Aorta (tissue), 5 donors: ENCODE data around the gene EDEM3. TPM values are rescaled to one million over a fixed set of nuclear protein-coding genes. Genes with fewer than 3 reads are reported as not detected.

ENCODE experiments used
- ATAC-seq: fragments of 200-7000 bp; cut with Tn5 transposase; one replicate; pipeline ENCODE4 v1.9.1; 2022; ENCODE audit warnings: moderate library complexity; ENCODE audit not compliant: low FRiP score
- DNase-seq, 2 donors: peaks; one replicate each; pipeline ENCODE4 v3.0.0-alpha.2; 2020
- H3K27ac ChIP-seq, 2 donors: one replicate each; pipeline ENCODE4 v1.5.1; 2013; ENCODE audit warnings: low read length in 2 of 2, mild to moderate bottlenecking in 2 of 2, moderate library complexity in 2 of 2, control low read depth in 1 of 2, inconsistent platforms in 1 of 2, low read depth in 1 of 2
- H3K27me3 ChIP-seq, 2 donors: one replicate each; pipeline ENCODE4 v1.6.1; 2013; ENCODE audit warnings: control low read depth in 1 of 2, low read length in 1 of 2, mild to moderate bottlenecking in 1 of 2, moderate library complexity in 1 of 2; ENCODE audit not compliant: insufficient read depth in 2 of 2, control insufficient read depth in 1 of 2
- H3K36me3 ChIP-seq, 2 donors: one replicate each; pipeline ENCODE4 v1.6.1; 2013; ENCODE audit warnings: control low read depth in 1 of 2, low read length in 1 of 2, mild to moderate bottlenecking in 1 of 2; ENCODE audit not compliant: insufficient read depth in 2 of 2, control insufficient read depth in 1 of 2
- H3K4me1 ChIP-seq, 2 donors: one replicate each; pipeline ENCODE4 v1.6.1; 2013; ENCODE audit warnings: low read length in 2 of 2, control low read depth in 1 of 2, mild to moderate bottlenecking in 1 of 2, moderate library complexity in 1 of 2; ENCODE audit not compliant: insufficient read depth in 2 of 2, control insufficient read depth in 1 of 2
- H3K4me3 ChIP-seq, 2 donors: one replicate each; pipeline ENCODE4 v1.5.1; 2013; ENCODE audit warnings: low read length in 2 of 2, control low read depth in 1 of 2, mild to moderate bottlenecking in 1 of 2
- H3K9me3 ChIP-seq: one replicate; pipeline ENCODE4 v1.6.1; 2013; ENCODE audit warnings: mild to moderate bottlenecking, low read length; ENCODE audit not compliant: control insufficient read depth
- WGBS, 2 donors: extraction: QIAGEN DNeasy Blood & Tissue Kit; methylation state at CpG; one replicate each; pipeline ENCODE4 v1.1.7; 2013; 5-methylcytosine and 5-hydroxymethylcytosine counted together
- intact Hi-C, 2 donors: fragments of 100-400 bp; cut with DNase I; formaldehyde crosslinking; loops; one replicate each; pipeline versions ENCODE4 v1.14.2 to v1.15.0; 2022
- polyA plus RNA-seq, 2 donors: library from polyadenylated mRNA; stranded (reverse); fragments of 200-250 nt; gene quantifications; one replicate each; pipeline ENCODE4 v1.2.3, GENCODE V29; 2013
- total RNA-seq, 2 donors: library from RNA; stranded (reverse); fragmentation: NEBNext Ultra II Directional; extraction: Animal tissue kit (Norgen Biotek cat#: 25700); gene quantifications; one replicate each; pipeline ENCODE4 v1.2.1, GENCODE V29; 2021
- donor health status: healthy with polysubstance abuse.
- donor health status: Bipolar disorder and iron deficiency.
- donor health status: DM: no; HTN: no; CAD: no.
- donor health status: DM: no; HTN: no; CAD: no.
- donor health status: DM: yes; HTN: yes; CAD: no.

Gene EDEM3
- total and polyA plus RNA-seq, 4 donors: 5.5 to 54.8 (median 27.6) TPM

DNA sequence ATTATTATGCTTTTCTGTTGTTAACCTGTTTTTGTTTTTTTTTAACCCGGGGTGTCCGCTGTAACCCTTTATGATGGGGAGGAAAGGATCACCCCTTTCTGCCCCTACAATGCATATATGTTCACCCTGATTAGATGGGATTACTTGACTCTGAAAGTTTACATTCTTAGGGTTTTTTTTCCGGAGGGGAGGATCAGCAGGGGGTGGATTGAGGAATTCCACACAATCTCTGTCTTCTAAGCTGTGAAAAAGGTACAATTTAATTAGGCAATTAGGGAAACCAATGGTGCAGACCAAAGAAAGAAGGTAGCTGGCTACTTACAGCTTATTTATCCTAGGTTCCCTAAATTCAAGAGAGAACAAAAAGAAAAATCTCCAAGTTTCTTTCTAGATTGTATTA lies 58.3 kb downstream of the EDEM3 start:
- Histone ChIP-seq H3K27ac (no peak overlapping the region), H3K4me3 (no peak overlapping the region), H3K27me3 (no peaks in the 10 kb centered on the region), H3K9me3 (no peaks in the 10 kb centered on the region), H3K4me1 (no peaks in the 10 kb centered on the region), H3K36me3 (peaks cover 0 to 2% of the 10 kb centered on the region in 2 donors)
- DNase-seq: no peak
- intact Hi-C loops: no loop called here
- 74 to 80% methylated on average over 3 of the region's 3 CpGs for WGBS, 2 donors
- ATAC-seq: no peak

DNA sequence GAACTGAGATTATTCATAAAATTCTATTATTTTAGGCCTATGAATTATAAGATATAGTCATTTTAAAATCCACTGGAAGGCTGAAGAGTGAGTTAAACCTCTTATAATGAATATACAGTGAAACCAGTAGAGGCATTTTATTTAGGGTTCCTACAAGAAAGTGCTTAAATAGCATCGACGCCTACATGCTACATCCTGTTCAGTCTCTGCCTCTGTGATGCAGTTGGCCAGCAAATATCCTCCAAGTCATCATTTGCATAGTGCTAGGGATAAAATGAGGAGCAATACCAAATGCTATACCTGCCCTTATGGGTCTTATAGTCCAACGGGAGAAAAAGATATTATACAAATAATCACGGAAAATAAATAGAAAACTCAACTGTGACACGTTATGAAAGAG lies 59.6 kb downstream of the EDEM3 start:
- no peaks in the 10 kb centered on the region for H3K27me3 ChIP-seq
- DNase-seq: no peak
- intact Hi-C loops: no loop called here
- ATAC-seq: no peak
- WGBS, 2 donors: 56 to 57% methylated on average over 5 of the region's 5 CpGs
- peaks cover 0 to 2% of the 10 kb centered on the region in 2 donors for H3K36me3 ChIP-seq
- H3K4me1 ChIP-seq: no peaks in the 10 kb centered on the region
- H3K4me3 ChIP-seq: no peak overlapping the region
- H3K27ac ChIP-seq: no peak overlapping the region
- no peaks in the 10 kb centered on the region for H3K9me3 ChIP-seq

DNA sequence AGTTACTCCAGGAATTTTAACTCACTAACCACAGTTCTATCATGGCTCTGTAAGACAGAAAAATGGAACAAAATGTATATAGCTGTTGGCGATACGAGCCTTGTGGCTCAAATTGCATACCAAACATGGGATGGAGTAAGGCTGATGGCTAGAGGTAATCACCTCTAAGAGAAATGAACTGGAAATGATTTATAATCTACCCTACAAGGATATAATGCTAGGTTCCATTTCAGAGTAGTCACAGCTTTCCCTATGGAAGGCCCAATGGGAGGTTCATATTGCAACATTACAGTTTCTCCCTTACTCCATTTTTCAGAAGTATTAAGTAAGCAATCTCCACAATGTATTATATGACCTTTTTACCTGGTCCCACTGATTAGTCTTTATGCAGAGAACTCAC lies 61.6 kb downstream of the EDEM3 start:
- 96% methylated on average over 2 of the region's 2 CpGs for WGBS, 2 donors
- Histone ChIP-seq H3K27me3 (no peaks in the 10 kb centered on the region), H3K9me3 (no peaks in the 10 kb centered on the region), H3K4me1 (peaks cover 0 to 5% of the 10 kb centered on the region in 2 donors), H3K27ac (no peak overlapping the region), H3K36me3 (peaks cover 0 to 2% of the 10 kb centered on the region in 2 donors), H3K4me3 (no peak overlapping the region)
- DNase-seq: no peak
- intact Hi-C loops: no loop called here
- no peak for ATAC-seq

DNA sequence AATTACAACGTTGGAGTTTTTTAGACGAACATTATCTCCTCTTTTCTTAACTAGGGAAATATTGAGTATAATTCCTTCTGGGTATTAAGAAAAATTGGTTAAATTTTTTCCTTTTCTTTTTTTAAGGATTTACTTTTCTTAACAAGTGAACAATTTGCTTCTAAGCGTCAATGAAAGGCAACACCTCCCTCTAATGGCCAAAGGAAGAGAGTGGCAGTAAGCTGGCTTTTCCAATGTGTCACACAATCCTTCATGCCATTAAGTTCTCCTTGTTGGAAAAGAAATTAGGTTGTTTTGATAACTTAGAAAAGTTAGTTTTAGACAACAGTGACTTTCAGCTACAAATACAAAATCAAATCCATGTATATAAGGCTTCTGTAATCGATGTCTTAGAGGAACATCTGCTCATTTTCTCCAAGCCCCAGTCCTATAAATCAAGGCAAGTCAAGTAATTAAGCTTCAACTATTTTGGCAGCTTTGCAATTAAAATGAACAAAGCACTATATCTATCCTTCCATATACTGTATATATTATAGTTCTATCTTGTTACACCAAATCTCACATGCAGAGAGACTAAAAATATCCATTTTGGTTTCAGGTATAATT lies 62.8 kb downstream of the EDEM3 start:
- Histone ChIP-seq H3K36me3 (peaks cover 0 to 2% of the 10 kb centered on the region in 2 donors), H3K4me1 (peaks cover 0 to 5% of the 10 kb centered on the region in 2 donors), H3K27ac (no peak overlapping the region), H3K4me3 (no peak overlapping the region), H3K27me3 (no peaks in the 10 kb centered on the region), H3K9me3 (no peaks in the 10 kb centered on the region)
- peak; percentile 71 for ATAC-seq
- DNase-seq: no peak
- 14 to 15% methylated on average over 4 of the region's 4 CpGs for WGBS, 2 donors
- intact Hi-C loops: no loop called here

DNA sequence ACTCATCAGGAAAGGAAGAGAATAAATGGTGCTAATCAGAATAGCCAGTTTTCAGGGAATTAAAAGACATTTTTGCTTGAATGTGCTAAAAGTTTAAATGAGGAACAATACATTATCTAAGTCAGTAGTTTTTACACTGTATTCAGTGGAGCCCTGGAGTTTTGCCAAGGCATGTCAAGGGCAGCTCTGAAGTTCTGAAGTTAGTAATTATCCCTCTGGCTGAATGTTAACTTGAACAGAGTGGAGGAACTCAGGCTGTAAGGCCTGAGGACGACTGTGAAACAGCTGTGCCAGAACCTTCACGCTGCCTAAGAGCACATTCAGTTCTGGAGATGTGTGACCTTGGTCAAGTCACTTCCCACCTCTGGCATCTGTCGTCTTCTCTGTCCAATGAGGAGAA lies 68.1 kb downstream of the EDEM3 start:
- peak in 1 of 2 donors; percentile 65 for DNase-seq
- H3K27me3 ChIP-seq: no peaks in the 10 kb centered on the region
- no peak for ATAC-seq
- H3K4me1 ChIP-seq: peaks cover 3 to 5% of the 10 kb centered on the region in 2 donors
- WGBS, 2 donors: 79 to 83% methylated on average over 3 of the region's 3 CpGs
- H3K27ac ChIP-seq: no peak overlapping the region
- no peak overlapping the region for H3K4me3 ChIP-seq
- no peaks in the 10 kb centered on the region for H3K36me3 ChIP-seq
- H3K9me3 ChIP-seq: peaks cover 2% of the 10 kb centered on the region
- intact Hi-C loops: no loop called here

DNA sequence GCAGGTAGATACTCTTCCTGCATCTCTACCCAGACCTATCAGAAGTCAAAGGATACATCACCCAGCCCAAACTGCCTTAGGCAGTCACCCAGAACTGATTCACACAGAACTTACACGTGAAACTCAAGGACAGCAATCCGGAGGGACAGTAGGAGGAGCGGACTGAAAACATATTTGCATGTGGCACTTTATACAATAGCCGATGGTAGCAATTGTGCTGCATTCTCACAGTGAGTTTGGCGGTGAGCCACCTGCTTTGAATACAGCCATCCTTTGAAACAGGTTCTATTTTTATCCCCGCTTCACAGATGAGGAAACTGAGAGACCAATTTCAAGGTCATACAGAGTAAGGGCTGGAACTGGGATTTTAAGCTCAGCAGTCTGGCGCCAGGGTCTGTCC lies 69.5 kb downstream of the EDEM3 start:
- 90 to 94% methylated on average over 7 of the region's 7 CpGs for WGBS, 2 donors
- H3K9me3 ChIP-seq: peaks cover 2% of the 10 kb centered on the region
- no peaks in the 10 kb centered on the region for H3K36me3 ChIP-seq
- H3K4me3 ChIP-seq: no peak overlapping the region
- no peak for ATAC-seq
- intact Hi-C loops: no loop called here
- no peak for DNase-seq
- no peak overlapping the region for H3K27ac ChIP-seq
- H3K4me1 ChIP-seq: peaks cover 3 to 5% of the 10 kb centered on the region in 2 donors
- no peaks in the 10 kb centered on the region for H3K27me3 ChIP-seq

DNA sequence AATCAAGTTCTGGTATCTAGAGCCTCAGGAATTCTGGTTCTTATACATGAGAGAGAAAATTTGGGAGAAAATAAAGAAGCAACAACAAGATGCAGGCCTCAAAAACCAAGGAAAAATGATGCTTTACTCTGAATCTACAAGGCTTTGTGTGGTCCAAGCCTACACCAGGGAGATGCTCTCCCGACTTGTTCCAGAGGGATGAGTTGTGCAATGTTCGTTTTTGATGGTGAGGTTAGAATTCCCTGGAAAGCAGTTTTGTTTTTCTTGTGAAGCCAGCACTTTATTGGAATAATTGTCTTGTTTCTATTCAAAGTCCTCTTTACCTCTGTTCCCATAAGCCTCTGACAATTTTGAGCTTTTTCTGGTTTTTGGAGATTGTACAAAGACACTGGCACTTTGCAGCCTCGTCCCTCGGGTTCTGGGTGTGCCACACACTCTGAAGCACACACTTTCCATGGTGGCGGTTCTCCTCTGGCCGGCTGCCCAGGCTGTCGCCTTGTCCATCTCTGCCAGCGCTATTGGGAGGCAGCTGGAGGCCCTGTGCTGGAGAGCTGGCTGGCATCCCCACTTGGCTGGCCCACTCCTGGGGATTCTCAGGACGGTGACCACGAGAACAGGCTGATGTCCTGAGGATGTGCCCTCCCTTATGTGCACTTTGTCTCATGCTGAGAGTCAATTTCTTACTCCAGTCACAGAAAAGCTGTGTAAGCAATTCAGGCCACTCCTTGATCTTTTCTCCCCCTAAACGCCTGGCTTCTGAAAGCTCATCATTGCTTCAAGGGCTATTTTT lies 70.2 kb downstream of the EDEM3 start:
- Histone ChIP-seq H3K36me3 (no peaks in the 10 kb centered on the region), H3K9me3 (peaks cover 2% of the 10 kb centered on the region), H3K27ac (no peak overlapping the region), H3K27me3 (no peaks in the 10 kb centered on the region), H3K4me1 (peaks cover 3 to 4% of the 10 kb centered on the region in 2 donors), H3K4me3 (no peak overlapping the region)
- ATAC-seq: peak; percentile 64
- DNase-seq: peak; percentile 54 to 78
- intact Hi-C loops: no loop called here
- 19% methylated on average over 11 of the region's 11 CpGs for WGBS, 2 donors

DNA sequence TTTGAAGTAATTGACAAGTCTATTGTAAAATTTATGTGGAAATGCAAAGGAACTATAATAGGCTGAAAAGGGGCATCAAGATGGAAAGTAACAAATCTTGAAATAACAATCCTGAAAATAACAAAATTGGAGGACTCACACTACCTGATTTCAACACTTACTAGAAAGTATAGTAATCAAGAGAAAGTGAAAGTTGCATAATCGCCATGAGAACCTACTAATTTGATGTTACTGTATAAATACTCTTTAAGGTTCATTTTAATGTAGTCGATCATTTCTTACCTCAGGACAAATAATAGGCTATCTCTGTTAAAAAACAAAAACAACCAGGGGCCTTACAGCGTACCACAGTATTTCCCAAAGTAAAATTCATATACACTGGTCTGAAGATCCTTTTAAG lies 71.7 kb downstream of the EDEM3 start:
- intact Hi-C loops: no loop called here
- H3K27ac ChIP-seq: no peak overlapping the region
- peaks cover 2% of the 10 kb centered on the region for H3K9me3 ChIP-seq
- no peaks in the 10 kb centered on the region for H3K27me3 ChIP-seq
- DNase-seq: no peak
- no peak for ATAC-seq
- peaks cover 0 to 3% of the 10 kb centered on the region in 2 donors for H3K4me1 ChIP-seq
- WGBS, 2 donors: 94 to 97% methylated on average over 3 of the region's 3 CpGs
- H3K4me3 ChIP-seq: no peak overlapping the region
- no peaks in the 10 kb centered on the region for H3K36me3 ChIP-seq
